Activated CD4-positive, alpha-beta T cell treated with anti-CD3 and anti-CD28 coated beads for 4 hours (primary cell): ENCODE data around the gene FLVCR2.

Experiments used
- DNase-seq, 2 donors: peaks; one replicate each; pipeline ENCODE4 v3.0.0-alpha.2; 2020

FLVCR2 gene

GRCh38 chr14:75578102-75578785 lies at the start of gene FLVCR2:
Gene FLVCR2, plus strand, starts transcription at chr14:75578620. Its CDS starts 353 bp downstream, at chr14:75578973.
- DNase-seq, result peak; percentile 65 to 72

GRCh38 chr14:75531256-75531655 lies 47.2 kb upstream of the FLVCR2 start:
- DNase-seq, result no peak

- no peak for DNase-seq
Observed at GRCh38 chr14:75531660-75532317, 46.6 kb upstream of the FLVCR2 start.

GRCh38 chr14:75533791-75534555 lies 44.4 kb upstream of the FLVCR2 start:
- DNase-seq, result no peak

- DNase-seq, result no peak
Observed at GRCh38 chr14:75535164-75535898, 43.1 kb upstream of the FLVCR2 start.

- no peak for DNase-seq
Observed at GRCh38 chr14:75537071-75537470, 41.3 kb upstream of the FLVCR2 start.

- DNase-seq, result no peak
Observed at GRCh38 chr14:75539162-75539560, 39.3 kb upstream of the FLVCR2 start.

GRCh38 chr14:75539561-75540478 lies 38.6 kb upstream of the FLVCR2 start:
- DNase-seq, result peak; percentile 62 to 68

GRCh38 chr14:75540479-75540851 lies 38.0 kb upstream of the FLVCR2 start:
- DNase-seq, result no peak

- peak; percentile 88 to 89 for DNase-seq
Observed at GRCh38 chr14:75542588-75543091, 35.8 kb upstream of the FLVCR2 start.

GRCh38 chr14:75543253-75543652 lies 35.2 kb upstream of the FLVCR2 start:
- no peak for DNase-seq

GRCh38 chr14:75543786-75544185 lies 34.6 kb upstream of the FLVCR2 start:
- DNase-seq, result no peak

- DNase-seq, result no peak
Observed at GRCh38 chr14:75545907-75546306, 32.5 kb upstream of the FLVCR2 start.

- no peak for DNase-seq
Observed at GRCh38 chr14:75547552-75548250, 30.7 kb upstream of the FLVCR2 start.

GRCh38 chr14:75548544-75548943 lies 29.9 kb upstream of the FLVCR2 start:
- DNase-seq, result no peak

GRCh38 chr14:75549169-75549568 lies 29.3 kb upstream of the FLVCR2 start:
- peak in 1 of 2 donors; percentile 32 for DNase-seq

- DNase-seq, result no peak
Observed at GRCh38 chr14:75551021-75551420, 27.4 kb upstream of the FLVCR2 start.

- DNase-seq, result no peak
Observed at GRCh38 chr14:75553157-75553556, 25.3 kb upstream of the FLVCR2 start.

GRCh38 chr14:75553761-75554364 lies 24.6 kb upstream of the FLVCR2 start:
- no peak for DNase-seq

- no peak for DNase-seq
Observed at GRCh38 chr14:75554482-75554881, 23.9 kb upstream of the FLVCR2 start.

GRCh38 chr14:75558440-75558839 lies 20.0 kb upstream of the FLVCR2 start:
- DNase-seq, result no peak
